ENCODE measurements around the gene L1TD1.

L1TD1 gene

DNA sequence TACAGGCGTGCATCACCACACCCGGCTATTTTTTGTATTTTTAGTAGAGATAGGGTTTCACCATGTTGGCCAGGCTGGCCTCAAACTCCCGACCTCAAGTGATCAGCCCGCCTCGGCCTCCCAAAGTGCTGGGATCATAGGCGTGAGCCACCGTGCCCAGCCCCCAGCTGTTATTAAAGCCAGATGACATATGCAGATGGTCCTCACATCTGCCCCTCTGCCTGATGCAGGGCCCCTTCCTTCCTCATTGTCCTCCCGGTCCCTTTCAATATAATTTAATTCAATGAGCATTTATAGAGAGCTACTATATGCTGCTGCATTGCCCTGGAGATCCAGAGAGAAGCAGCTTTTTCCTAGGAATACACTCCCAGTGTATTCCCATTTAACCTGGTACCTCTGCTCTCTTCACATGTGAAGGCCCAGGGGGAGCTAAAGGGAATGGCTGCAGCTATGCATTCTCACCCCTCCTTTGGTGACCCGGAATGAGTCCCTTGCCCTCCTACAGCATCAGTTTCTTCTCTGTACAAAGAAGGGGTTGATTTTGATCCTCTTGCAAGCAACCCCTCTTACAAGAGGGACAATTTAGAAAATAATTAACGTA is 55.6 kb downstream of the L1TD1 start:
- Histone ChIP-seq H3K18ac (ENCODE audit: low read length) (no peak overlapping the region), H4K8ac (ENCODE audit: low read depth, low read length) (no peak overlapping the region), H3K27ac (ENCODE audit: low read depth, low read length) (no peak overlapping the region), H3K14ac (ENCODE audit: low read length) (no peak overlapping the region), H3K4me3 (ENCODE audit: low read depth, low read length) (no peak overlapping the region), H3K4ac (ENCODE audit: low read depth, low read length) (no peak overlapping the region), H3K4me2 (ENCODE audit: low read length) (no peak overlapping the region), H2BK12ac (ENCODE audit: low read length) (no peak overlapping the region), H3K23ac (ENCODE audit: low read length) (no peak overlapping the region), H3K79me1 (ENCODE audit: low read length) (no peaks in the 10 kb centered on the region), H3K9ac (ENCODE audit: low read length) (no peak overlapping the region), H2BK5ac (ENCODE audit: low read depth, low read length, poor library complexity) (no peak overlapping the region), H3K36me3 (ENCODE audit: control insufficient read depth in 1 of 2, insufficient read depth in 2 of 2, low read length in 2 of 2) (peaks cover 41 to 48% of the 10 kb centered on the region in 2 experiments), H2BK120ac (ENCODE audit: insufficient read depth, low read length, poor library complexity) (no peak overlapping the region), H4K12ac (ENCODE audit: low read depth, low read length) (no peak overlapping the region), H3K27me3 (ENCODE audit: insufficient read depth, low read length) (no peaks in the 10 kb centered on the region), H2AFZ (ENCODE audit: insufficient read depth, low read length, poor library complexity) (no peak overlapping the region), H3K79me2 (ENCODE audit: control insufficient read depth, insufficient read depth, low read length, poor library complexity) (no peaks in the 10 kb centered on the region), H3K9me3 (ENCODE audit: insufficient read depth, low read depth, low read length) (no peaks in the 10 kb centered on the region), H2AK5ac (ENCODE audit: low read length) (no peak overlapping the region), H4K91ac (ENCODE audit: low read depth, low read length) (no peak overlapping the region), H3K4me1 (ENCODE audit: control insufficient read depth in 1 of 2, insufficient read depth in 2 of 2, low read length in 2 of 2) (no peaks in the 10 kb centered on the region)
- DNase-seq, result no peak
- WGBS (ENCODE audit: extremely low coverage, insufficient coverage, insufficient read length), result no CpG with 5 or more reads among the region's 10 CpGs

DNA sequence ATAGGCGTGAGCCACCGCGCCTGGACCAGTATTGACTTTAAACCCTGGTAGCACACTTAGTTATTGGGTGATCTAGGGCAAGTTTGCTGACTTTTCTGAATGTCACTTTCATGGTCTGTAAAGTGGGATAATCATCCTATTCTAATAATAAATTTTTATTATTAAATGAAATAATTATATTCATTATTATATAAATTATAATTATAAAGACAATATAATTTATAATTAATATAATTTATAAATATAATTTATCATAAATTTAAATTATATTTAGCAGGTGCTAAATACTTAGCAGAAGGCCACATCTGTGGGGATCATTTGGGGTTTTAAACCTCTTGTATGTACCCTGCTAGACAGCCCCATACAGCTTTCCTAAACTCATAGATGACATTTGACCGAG is 64.9 kb downstream of the L1TD1 start:
- Histone ChIP-seq H2AFZ (ENCODE audit: insufficient read depth, low read length, poor library complexity) (no peak overlapping the region), H3K14ac (ENCODE audit: low read length) (no peak overlapping the region), H3K4me1 (ENCODE audit: control insufficient read depth in 1 of 2, insufficient read depth in 2 of 2, low read length in 2 of 2) (peaks cover 0 to 2% of the 10 kb centered on the region in 2 experiments), H3K27me3 (ENCODE audit: insufficient read depth, low read length) (no peaks in the 10 kb centered on the region), H3K9me3 (ENCODE audit: insufficient read depth, low read depth, low read length) (no peaks in the 10 kb centered on the region), H3K18ac (ENCODE audit: low read length) (no peak overlapping the region), H4K12ac (ENCODE audit: low read depth, low read length) (no peak overlapping the region), H3K23ac (ENCODE audit: low read length) (no peak overlapping the region), H3K4me3 (ENCODE audit: low read depth, low read length) (no peak overlapping the region), H2BK120ac (ENCODE audit: insufficient read depth, low read length, poor library complexity) (no peak overlapping the region), H3K79me1 (ENCODE audit: low read length) (no peaks in the 10 kb centered on the region), H3K79me2 (ENCODE audit: control insufficient read depth, insufficient read depth, low read length, poor library complexity) (no peaks in the 10 kb centered on the region), H2BK12ac (ENCODE audit: low read length) (no peak overlapping the region), H3K9ac (ENCODE audit: low read length) (no peak overlapping the region), H2BK5ac (ENCODE audit: low read depth, low read length, poor library complexity) (no peak overlapping the region), H3K27ac (ENCODE audit: low read depth, low read length) (no peak overlapping the region), H2AK5ac (ENCODE audit: low read length) (no peak overlapping the region), H4K8ac (ENCODE audit: low read depth, low read length) (no peak overlapping the region), H4K91ac (ENCODE audit: low read depth, low read length) (no peak overlapping the region), H3K4me2 (ENCODE audit: low read length) (no peak overlapping the region), H3K4ac (ENCODE audit: low read depth, low read length) (no peak overlapping the region), H3K36me3 (ENCODE audit: control insufficient read depth in 1 of 2, insufficient read depth in 2 of 2, low read length in 2 of 2) (peaks cover 40 to 62% of the 10 kb centered on the region in 2 experiments)
- no peak for DNase-seq
- WGBS (ENCODE audit: extremely low coverage, insufficient coverage, insufficient read length), result no CpG with 5 or more reads among the region's 4 CpGs

DNA sequence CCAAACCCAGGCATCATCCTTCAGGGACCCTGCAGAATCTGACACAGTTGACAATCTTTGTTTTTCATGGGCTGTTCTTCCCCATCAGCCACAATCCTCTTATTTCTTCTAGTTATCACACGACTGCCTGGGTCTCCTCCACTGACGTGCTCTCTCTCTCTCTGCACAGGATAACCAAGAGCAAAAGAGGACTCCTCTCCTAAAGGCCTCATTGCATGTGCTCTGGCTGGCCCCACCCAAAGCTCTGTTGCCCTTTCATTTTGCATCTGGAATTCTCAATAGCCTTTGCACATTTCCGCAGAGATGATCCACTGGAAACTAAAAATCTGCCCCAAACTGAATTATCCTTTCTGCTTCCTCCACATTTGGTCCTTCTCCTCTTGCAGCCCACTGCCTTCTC is 66.0 kb downstream of the L1TD1 start:
- Histone ChIP-seq H4K12ac (ENCODE audit: low read depth, low read length) (no peak overlapping the region), H3K4me2 (ENCODE audit: low read length) (no peak overlapping the region), H3K27me3 (ENCODE audit: insufficient read depth, low read length) (no peaks in the 10 kb centered on the region), H4K91ac (ENCODE audit: low read depth, low read length) (no peak overlapping the region), H3K79me1 (ENCODE audit: low read length) (no peaks in the 10 kb centered on the region), H2AK5ac (ENCODE audit: low read length) (no peak overlapping the region), H3K4me3 (ENCODE audit: low read depth, low read length) (no peak overlapping the region), H3K23ac (ENCODE audit: low read length) (no peak overlapping the region), H3K79me2 (ENCODE audit: control insufficient read depth, insufficient read depth, low read length, poor library complexity) (no peaks in the 10 kb centered on the region), H3K18ac (ENCODE audit: low read length) (no peak overlapping the region), H2BK12ac (ENCODE audit: low read length) (no peak overlapping the region), H2AFZ (ENCODE audit: insufficient read depth, low read length, poor library complexity) (no peak overlapping the region), H3K9ac (ENCODE audit: low read length) (no peak overlapping the region), H3K4ac (ENCODE audit: low read depth, low read length) (no peak overlapping the region), H3K36me3 (ENCODE audit: control insufficient read depth in 1 of 2, insufficient read depth in 2 of 2, low read length in 2 of 2) (peaks cover 44 to 58% of the 10 kb centered on the region in 2 experiments), H3K14ac (ENCODE audit: low read length) (no peak overlapping the region), H2BK5ac (ENCODE audit: low read depth, low read length, poor library complexity) (no peak overlapping the region), H4K8ac (ENCODE audit: low read depth, low read length) (no peak overlapping the region), H3K4me1 (ENCODE audit: control insufficient read depth in 1 of 2, insufficient read depth in 2 of 2, low read length in 2 of 2) (peaks cover 0 to 2% of the 10 kb centered on the region in 2 experiments), H3K9me3 (ENCODE audit: insufficient read depth, low read depth, low read length) (no peaks in the 10 kb centered on the region), H2BK120ac (ENCODE audit: insufficient read depth, low read length, poor library complexity) (no peak overlapping the region), H3K27ac (ENCODE audit: low read depth, low read length) (no peak overlapping the region)
- WGBS (ENCODE audit: extremely low coverage, insufficient coverage, insufficient read length), result no CpG with 5 or more reads among the region's 3 CpGs
- DNase-seq, result no peak
